HepG2 (cell line): Measurements from ENCODE around the gene OPA3. TPM values are rescaled to one million over a fixed set of nuclear protein-coding genes. Genes with fewer than 3 reads are reported as not detected.

Source experiments
- CSRNP2 ChIP-seq: sonication (generic); formaldehyde crosslinking; conservative IDR thresholded peaks from 2 replicates; pipeline ENCODE4 v1.8.0; 2022; ENCODE audit warnings: low read depth, missing genetic modification reagents
- ELF4 ChIP-seq: sonication (generic); formaldehyde crosslinking; IDR thresholded peaks from 2 replicates; pipeline ENCODE4 v1.5.0; 2020; ENCODE audit warnings: missing genetic modification reagents, mild to moderate bottlenecking, moderate library complexity, borderline replicate concordance
- HIVEP1 ChIP-seq: sonication (generic); formaldehyde crosslinking; IDR thresholded peaks from 2 replicates; pipeline ENCODE4 v1.4.0; 2020; ENCODE audit warnings: mild to moderate bottlenecking, missing genetic modification reagents
- HMG20A ChIP-seq: IDR thresholded peaks from 2 replicates; pipeline ENCODE4 v1.6.1; 2016; ENCODE audit warnings: borderline replicate concordance
- KLF13 ChIP-seq: sonication (generic); formaldehyde crosslinking; IDR thresholded peaks from 2 replicates; pipeline ENCODE4 v1.4.0; 2020; ENCODE audit warnings: mild to moderate bottlenecking, missing genetic modification reagents
- MIXL1 ChIP-seq: IDR thresholded peaks from 2 replicates; pipeline ENCODE4 v1.6.1; 2016
- NFE2L2 ChIP-seq: fragments of 150-350 bp; IDR thresholded peaks from 2 replicates; pipeline ENCODE4 v1.6.1; 2014; ENCODE audit warnings: low read length
- NR2F2 ChIP-seq: IDR thresholded peaks from 2 replicates; pipeline ENCODE4 v1.6.1; 2012; ENCODE audit warnings: low read depth, inconsistent platforms, borderline replicate concordance
- POLR2AphosphoS2 ChIP-seq: IDR thresholded peaks from 2 replicates; pipeline ENCODE4 v1.6.1; 2011; ENCODE audit warnings: low read depth, low read length, improper control_type of control experiment
- RFXANK ChIP-seq: IDR thresholded peaks from 2 replicates; pipeline ENCODE4 v1.6.1; 2016
- RFXAP ChIP-seq: sonication (generic); formaldehyde crosslinking; IDR thresholded peaks from 2 replicates; pipeline ENCODE4 v1.4.0; 2020; ENCODE audit warnings: missing genetic modification reagents, borderline replicate concordance
- RNF2 ChIP-seq: fragments of 450-650 bp; conservative IDR thresholded peaks from 2 replicates; pipeline ENCODE4 v1.6.1; 2016; ENCODE audit warnings: low read depth
- RXRB ChIP-seq: IDR thresholded peaks from 2 replicates; pipeline ENCODE4 v1.6.1; 2016; ENCODE audit warnings: borderline replicate concordance, missing genetic modification reagents, missing compliant biosample characterization
- SAP130 ChIP-seq: IDR thresholded peaks from 2 replicates; pipeline ENCODE4 v1.6.1; 2016; ENCODE audit warnings: low read depth
- YY1 ChIP-seq: IDR thresholded peaks from 2 replicates; pipeline ENCODE4 v1.6.1; 2011; ENCODE audit warnings: low read length, low read depth, moderate library complexity, mild to moderate bottlenecking; ENCODE audit not compliant: insufficient read depth, insufficient replicate concordance
- ZBTB10 ChIP-seq: sonication (generic); formaldehyde crosslinking; IDR thresholded peaks from 2 replicates; pipeline ENCODE4 v1.4.0; 2020; ENCODE audit warnings: missing genetic modification reagents, borderline replicate concordance
- ZBTB34 ChIP-seq: sonication (generic); formaldehyde crosslinking; IDR thresholded peaks from 2 replicates; pipeline ENCODE4 v1.8.0; 2022; ENCODE audit warnings: mild to moderate bottlenecking, missing genetic modification reagents
- ZC3H4 ChIP-seq: sonication (generic); formaldehyde crosslinking; IDR thresholded peaks from 2 replicates; pipeline ENCODE4 v1.4.0; 2020; ENCODE audit warnings: missing genetic modification reagents, borderline replicate concordance
- ZNF335 ChIP-seq: sonication (generic); formaldehyde crosslinking; IDR thresholded peaks from 2 replicates; pipeline ENCODE4 v1.4.0; 2020; ENCODE audit warnings: missing genetic modification reagents
- ZNF350 ChIP-seq: sonication (generic); formaldehyde crosslinking; IDR thresholded peaks from 2 replicates; pipeline ENCODE4 v1.4.0; 2020; ENCODE audit warnings: mild to moderate bottlenecking, low read depth, missing genetic modification reagents, borderline replicate concordance
- ZNF496 ChIP-seq: sonication (generic); formaldehyde crosslinking; IDR thresholded peaks from 2 replicates; pipeline ENCODE4 v1.8.1; 2023; ENCODE audit warnings: mild to moderate bottlenecking, moderate library complexity, missing genetic modification reagents; ENCODE audit not compliant: insufficient replicate concordance
- polyA plus RNA-seq, 8 experiments: library from polyadenylated mRNA; depleted of rRNA in 3 of 8; stranded (reverse) in 7 of 8; unstranded in 1 of 8; fragments of >200 nt; fragmentation: Illumina TruSeq in 4 of 8; extraction: Trizol in 4 of 8; gene quantifications; 2 replicates each; pipeline versions ENCODE4 v1.2.1 to v1.2.3, GENCODE V29; 2011 to 2016; ENCODE audit warnings: low read depth in 4 of 8, missing spikeins in 1 of 8, mixed read lengths in 1 of 8; ENCODE audit not compliant: insufficient read depth in 1 of 8
- total RNA-seq, 5 experiments: library from RNA; depleted of rRNA; stranded (reverse); fragments of >200 nt; fragmentation: Illumina TruSeq; extraction: Trizol; gene quantifications; 2 replicates each; pipeline ENCODE4 v1.2.3, GENCODE V29; 2016; ENCODE audit warnings: low read depth in 1 of 5

OPA3 gene
- total and polyA plus RNA-seq, 2 of the 13 experiments (the other 11 are each of a cell fraction or from before 2014, with no cell fraction given), result 8.3 to 17.7 TPM

- TF ChIP-seq YY1, result no peak
- peak; percentile 77 for TF ChIP-seq RXRB
- no peak for TF ChIP-seq CSRNP2
- no peak for TF ChIP-seq RNF2
- no peak for TF ChIP-seq ZC3H4 (CRISPR knock-in tag)
- TF ChIP-seq ZNF335 (CRISPR knock-in tag), result no peak
- peak; percentile 79 for TF ChIP-seq SAP130 (CRISPR knock-in tag)
- TF ChIP-seq ZBTB34 (CRISPR knock-in tag), result 0 out of 2 replicates have a peak, but pooled peaks have one; percentile 63
- TF ChIP-seq NR2F2, result no peak
- no peak for TF ChIP-seq KLF13 (CRISPR knock-in tag)
- TF ChIP-seq ZNF496 (CRISPR knock-in tag), result no peak
- peak; percentile 19; the same call in 1 of the 2 replicates for TF ChIP-seq HMG20A (CRISPR knock-in tag)
- peak; percentile 91 for TF ChIP-seq HIVEP1 (CRISPR knock-in tag)
- no peak for TF ChIP-seq NFE2L2
- TF ChIP-seq ZNF350 (CRISPR knock-in tag), result no peak; the same call in 1 of the 2 replicates
- no peak for TF ChIP-seq MIXL1
- no peak for TF ChIP-seq ZBTB10 (CRISPR knock-in tag)
- no peak for TF ChIP-seq ELF4 (CRISPR knock-in tag)
- TF ChIP-seq POLR2AphosphoS2, result no peak
- TF ChIP-seq RFXAP (CRISPR knock-in tag), result no peak
- TF ChIP-seq RFXANK (CRISPR knock-in tag), result no peak
Measured at GRCh38 chr19:45577111-45577905, 7.3 kb downstream of the OPA3 start (continued).
